Neural cell (in vitro differentiated cells): Measurements from ENCODE around the gene LRP8. TPM values are rescaled to one million over a fixed set of nuclear protein-coding genes. Genes with fewer than 3 reads are reported as not detected.
A peak's percentile ranks its signal among the peaks of the same experiment; 100 is the strongest.

Experiments used
- H2AFZ ChIP-seq: fragments of 200-600, 300-800 bp; sonication (generic), shearing (Covaris generic); 2 replicates; pipeline ENCODE4 v1.6.0; 2014; ENCODE audit warnings: low read depth, mild to moderate bottlenecking, antibody characterized with exemption, low read length, moderate library complexity
- H3F3A ChIP-seq: fragments of 200-600 bp; shearing (Covaris generic); 2 replicates; pipeline ENCODE4 v1.6.1; 2016; ENCODE audit warnings: mild to moderate bottlenecking, moderate library complexity, mixed read lengths, antibody characterized with exemption, low read length; ENCODE audit not compliant: insufficient read depth, poor library complexity, severe bottlenecking
- H3K27ac ChIP-seq: fragments of 200-600, 300-800 bp; sonication (generic), shearing (Covaris generic); 2 replicates; pipeline ENCODE4 v1.5.1; 2014; ENCODE audit warnings: mild to moderate bottlenecking, low read length, moderate library complexity
- H3K27me3 ChIP-seq: fragments of 300-800, 200-600 bp; sonication (generic), shearing (Covaris generic); 2 replicates; pipeline ENCODE4 v1.6.0; 2014; ENCODE audit warnings: mild to moderate bottlenecking, low read depth, low read length, moderate library complexity; ENCODE audit not compliant: insufficient read depth
- H3K36me3 ChIP-seq: fragments of 300-800, 200-600 bp; sonication (generic), shearing (Covaris generic); 2 replicates; pipeline ENCODE4 v1.5.1; 2014; ENCODE audit warnings: mild to moderate bottlenecking, antibody characterized with exemption, low read length, moderate library complexity; ENCODE audit not compliant: insufficient read depth
- H3K4me2 ChIP-seq: fragments of 300-800, 200-600 bp; sonication (generic), shearing (Covaris generic); 2 replicates; pipeline ENCODE4 v1.6.0; 2014; ENCODE audit warnings: mild to moderate bottlenecking, low read length
- H3K4me3 ChIP-seq: fragments of 300-800, 200-600 bp; sonication (generic), shearing (Covaris generic); 2 replicates; pipeline ENCODE4 v1.5.1; 2014; ENCODE audit warnings: mild to moderate bottlenecking, low read length, moderate library complexity
- H3K79me2 ChIP-seq: fragments of 200-600 bp; shearing (Covaris generic); replicated peaks from 2 replicates; pipeline ENCODE4 v1.6.0; 2014; ENCODE audit warnings: mild to moderate bottlenecking, low read length, moderate library complexity; ENCODE audit not compliant: insufficient read depth
- H3K9ac ChIP-seq: fragments of 300-800, 200-600 bp; sonication (generic), shearing (Covaris generic); 2 replicates; pipeline ENCODE4 v1.6.1; 2016; ENCODE audit warnings: mild to moderate bottlenecking, low read length, mixed read lengths
- H3K9me2 ChIP-seq: fragments of 200-600 bp; shearing (Covaris generic); 2 replicates; pipeline ENCODE4 v1.6.1; 2016; ENCODE audit warnings: mild to moderate bottlenecking, low read length, mixed read lengths; ENCODE audit not compliant: insufficient read depth
- H3K9me3 ChIP-seq: fragments of 200-600, 300-800 bp; sonication (generic), shearing (Covaris generic); 2 replicates; pipeline ENCODE4 v1.6.1; 2016; ENCODE audit warnings: mild to moderate bottlenecking, mixed run types, low read length, moderate library complexity, mixed read lengths
- H4K20me1 ChIP-seq: fragments of 200-600 bp; shearing (Covaris generic); 2 replicates; pipeline ENCODE4 v1.6.1; 2016; ENCODE audit warnings: mild to moderate bottlenecking, mixed run types; ENCODE audit not compliant: insufficient read depth
- CTCF ChIP-seq: fragments of 450-650 bp; IDR thresholded peaks from 2 replicates; pipeline ENCODE4 v1.5.1; 2014; ENCODE audit warnings: antibody characterized with exemption, mild to moderate bottlenecking, moderate library complexity; ENCODE audit not compliant: poor library complexity, severe bottlenecking
- EP300 ChIP-seq: fragments of 450-650 bp; conservative IDR thresholded peaks from 2 replicates; pipeline ENCODE4 v1.6.1; 2014; ENCODE audit warnings: antibody characterized with exemption, mild to moderate bottlenecking, moderate library complexity; ENCODE audit not compliant: poor library complexity, severe bottlenecking
- EZH2 ChIP-seq: fragments of 200-600, 300-800 bp; shearing (Covaris generic), sonication (generic); IDR thresholded peaks from 2 replicates; pipeline ENCODE4 v1.6.1; 2014; ENCODE audit warnings: antibody characterized with exemption, low read length, borderline replicate concordance, mild to moderate bottlenecking; ENCODE audit not compliant: insufficient read depth, poor library complexity, severe bottlenecking
- MXI1 ChIP-seq: fragments of 450-650 bp; conservative IDR thresholded peaks from 2 replicates; pipeline ENCODE4 v1.6.1; 2014; ENCODE audit warnings: antibody characterized with exemption, mild to moderate bottlenecking; ENCODE audit not compliant: poor library complexity, severe bottlenecking
- POLR2AphosphoS5 ChIP-seq: IDR thresholded peaks from 2 replicates; pipeline ENCODE4 v1.6.1; 2012
- RAD21 ChIP-seq: fragments of 450-650 bp; conservative IDR thresholded peaks from 2 replicates; pipeline ENCODE4 v1.6.1; 2014; ENCODE audit warnings: antibody characterized with exemption, mild to moderate bottlenecking, moderate library complexity
- REST ChIP-seq: IDR thresholded peaks from 2 replicates; pipeline ENCODE4 v1.6.1; 2012; ENCODE audit warnings: borderline replicate concordance
- SMC3 ChIP-seq: fragments of 450-650 bp; conservative IDR thresholded peaks from 2 replicates; pipeline ENCODE4 v1.6.1; 2014; ENCODE audit warnings: antibody characterized with exemption, mild to moderate bottlenecking, moderate library complexity; ENCODE audit not compliant: poor library complexity
- TAF1 ChIP-seq: IDR thresholded peaks from 2 replicates; pipeline ENCODE4 v1.6.1; 2012; ENCODE audit warnings: low read depth
- polyA plus RNA-seq: library from polyadenylated mRNA; depleted of rRNA; stranded (reverse); fragments of >200 nt; gene quantifications from 2 replicates; pipeline ENCODE4 v1.2.3, GENCODE V29; 2014

Gene LRP8
- polyA plus RNA-seq, 1 donor from 2014 or later, result 65.8 TPM

- Histone ChIP-seq H2AFZ (no peak overlapping the region), H3K27ac (no peak overlapping the region), H4K20me1 (no peaks in the 10 kb centered on the region), H3F3A (peaks cover 12% of the 10 kb centered on the region), H3K79me2 (peaks cover 61% of the 10 kb centered on the region), H3K36me3 (no peaks in the 10 kb centered on the region), H3K9ac (no peak overlapping the region), H3K9me2 (no peaks in the 10 kb centered on the region), H3K27me3 (no peaks in the 10 kb centered on the region), H3K4me2 (no peak overlapping the region), H3K9me3 (no peaks in the 10 kb centered on the region), H3K4me3 (no peak overlapping the region)
- no peak for TF ChIP-seq CTCF
- no peak for TF ChIP-seq EP300
- TF ChIP-seq SMC3, result no peak
- no peak for TF ChIP-seq REST
- TF ChIP-seq RAD21, result no peak
- no peak for TF ChIP-seq MXI1
- TF ChIP-seq POLR2AphosphoS5, result no peak
- no peak for TF ChIP-seq EZH2
Observed at GRCh38 chr1:53299233-53299632, 28.6 kb downstream of the LRP8 start.

DNA sequence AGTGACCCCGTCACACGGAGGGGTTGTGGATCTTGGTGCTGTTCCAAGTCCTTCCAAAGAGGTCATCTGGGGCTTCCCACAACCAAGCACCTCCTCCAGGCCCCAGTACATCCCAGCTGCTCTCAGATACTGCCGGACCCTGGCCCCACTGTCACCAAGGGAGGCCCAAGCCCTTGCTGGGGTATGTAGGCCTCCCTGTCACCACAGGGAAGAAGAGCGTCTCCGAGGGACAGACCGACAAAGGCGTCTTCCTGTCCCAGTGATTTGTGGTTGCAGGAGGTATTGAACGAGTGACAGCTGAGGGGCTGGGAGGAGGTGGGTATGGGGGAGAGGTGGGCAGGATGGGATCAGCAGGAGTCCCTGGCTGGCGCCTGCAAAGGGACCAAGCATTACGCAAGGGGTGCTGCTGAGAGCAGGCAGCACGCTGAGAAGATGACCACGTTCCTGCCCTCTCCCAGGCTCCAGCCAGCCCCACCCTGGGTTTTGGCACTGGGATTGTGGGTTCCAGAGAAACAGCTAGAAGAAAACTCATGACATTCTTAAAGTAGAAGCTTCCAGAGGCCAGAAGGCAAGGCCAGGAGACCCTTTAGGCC, 29.7 kb downstream of the LRP8 start:
- Histone ChIP-seq H3K79me2 (peaks cover 61% of the 10 kb centered on the region), H3K9me3 (no peaks in the 10 kb centered on the region), H3K4me2 (no peak overlapping the region), H3K9ac (no peak overlapping the region), H3K36me3 (no peaks in the 10 kb centered on the region), H4K20me1 (no peaks in the 10 kb centered on the region), H3K27me3 (no peaks in the 10 kb centered on the region), H3K4me3 (no peak overlapping the region), H3K9me2 (no peaks in the 10 kb centered on the region), H3F3A (peaks cover 12% of the 10 kb centered on the region), H2AFZ (no peak overlapping the region), H3K27ac (peak overlapping the region; percentile 91)
- TF ChIP-seq EP300 (no peak), POLR2AphosphoS5 (no peak), TAF1 (no peak), CTCF (no peak), EZH2 (no peak), RAD21 (no peak), REST (no peak), SMC3 (no peak), MXI1 (no peak)
